AG10803 (cell line): ENCODE data around the gene HNRNPUL2.
"Not testable (repeated sequence)": the region's sequence is repeated elsewhere in the genome, so short reads cannot be mapped to it uniquely, and the experiment has no call there.

ENCODE experiments used
- DNase-seq: peaks from one replicate; pipeline ENCODE4 v3.0.0; 2010; ENCODE audit warnings: low read depth
- H3K4me3 ChIP-seq: 2 replicates; pipeline ENCODE4 v1.5.1; 2011; ENCODE audit warnings: mild to moderate bottlenecking, low read length, control low read depth
- CTCF ChIP-seq: conservative IDR thresholded peaks from 2 replicates; pipeline ENCODE4 v1.5.1; 2011; ENCODE audit warnings: mild to moderate bottlenecking, low read length, control low read depth, inconsistent platforms

HNRNPUL2 gene

GRCh38 chr11:62755086-62755615 lies 27.9 kb upstream of the HNRNPUL2 start:
- no peak overlapping the region for H3K4me3 ChIP-seq
- no peak for TF ChIP-seq CTCF
- DNase-seq, result no peak

- TF ChIP-seq CTCF, result no peak
- peak; percentile 99 for DNase-seq
- H3K4me3 ChIP-seq, result peak within 1 kb of the TSS; percentile 80
Observed at GRCh38 chr11:62753736-62754603, 26.7 kb upstream of the HNRNPUL2 start, which contains the start of gene ZBTB3. ZBTB3 (minus strand) TSS chr11:62754160; CDS start chr11:62753664, 496 bp downstream.

GRCh38 chr11:62752994-62753735 lies 25.9 kb upstream of the HNRNPUL2 start:
- TF ChIP-seq CTCF, result no peak
- DNase-seq, result no peak
- H3K4me3 ChIP-seq, result peak overlapping the region; percentile 80

GRCh38 chr11:62752177-62752785 lies 25.0 kb upstream of the HNRNPUL2 start:
- no peak for TF ChIP-seq CTCF
- H3K4me3 ChIP-seq, result no peak overlapping the region
- DNase-seq, result no peak

GRCh38 chr11:62749931-62750330 lies 22.7 kb upstream of the HNRNPUL2 start:
- not testable (repeated sequence) for H3K4me3 ChIP-seq, DNase-seq

GRCh38 chr11:62747475-62748160 lies 20.4 kb upstream of the HNRNPUL2 start:
- no peak for TF ChIP-seq CTCF
- DNase-seq, result no peak
- no peak overlapping the region for H3K4me3 ChIP-seq

- TF ChIP-seq CTCF, result no peak
- no peak overlapping the region for H3K4me3 ChIP-seq
- no peak for DNase-seq
Observed at GRCh38 chr11:62737196-62737595, 9.9 kb upstream of the HNRNPUL2 start.
